Subcutaneous adipose tissue (tissue), 4 donors: ENCODE results near the gene PHACTR2. TPM values are rescaled to one million over a fixed set of nuclear protein-coding genes. Genes with fewer than 3 reads are reported as not detected.

Experiments
- small RNA-seq: library from RNA; depleted of rRNA; stranded (forward); fragments of <200 nt; gene quantifications from one replicate; pipeline ENCODE3, GENCODE V24; 2016
- total RNA-seq, 4 donors: library from RNA; depleted of rRNA; stranded (reverse); fragments of >200 nt; gene quantifications; one replicate each; pipeline ENCODE4 v1.1.0, GENCODE V29; 2016
- TF ChIP-seq, protein P1 (sequence below): fragments of 450-650 bp; IDR thresholded peaks from one replicate; pipeline ENCODE4 v1.5.1; 2016; ENCODE audit warnings: low read depth, mild to moderate bottlenecking, control low read depth, antibody characterized with exemption, moderate library complexity

The PHACTR2 gene
- total RNA-seq, 4 donors from 2014 or later: 45.1 to 73.2 (median 52.8) TPM

DNA sequence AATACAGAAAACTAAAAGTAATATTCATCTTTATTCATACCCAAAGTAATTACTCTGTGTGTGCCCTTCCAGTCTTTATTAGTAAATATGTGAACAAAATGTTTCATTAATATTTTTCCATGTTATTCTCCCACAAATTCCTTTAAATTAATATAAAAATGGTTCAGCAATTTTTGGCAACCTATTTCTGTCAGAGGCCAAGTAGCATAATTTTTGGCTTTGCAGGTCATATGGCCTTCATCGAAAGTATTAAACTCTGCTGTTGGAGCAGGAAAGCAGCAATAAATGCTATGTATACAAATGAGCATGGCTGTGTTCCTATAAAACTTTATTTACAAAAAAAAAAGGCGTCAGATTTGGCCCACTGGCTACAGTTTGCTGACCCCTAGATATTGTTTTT is 202.6 kb downstream of the PHACTR2 start:
- TF ChIP-seq, protein P1, sequence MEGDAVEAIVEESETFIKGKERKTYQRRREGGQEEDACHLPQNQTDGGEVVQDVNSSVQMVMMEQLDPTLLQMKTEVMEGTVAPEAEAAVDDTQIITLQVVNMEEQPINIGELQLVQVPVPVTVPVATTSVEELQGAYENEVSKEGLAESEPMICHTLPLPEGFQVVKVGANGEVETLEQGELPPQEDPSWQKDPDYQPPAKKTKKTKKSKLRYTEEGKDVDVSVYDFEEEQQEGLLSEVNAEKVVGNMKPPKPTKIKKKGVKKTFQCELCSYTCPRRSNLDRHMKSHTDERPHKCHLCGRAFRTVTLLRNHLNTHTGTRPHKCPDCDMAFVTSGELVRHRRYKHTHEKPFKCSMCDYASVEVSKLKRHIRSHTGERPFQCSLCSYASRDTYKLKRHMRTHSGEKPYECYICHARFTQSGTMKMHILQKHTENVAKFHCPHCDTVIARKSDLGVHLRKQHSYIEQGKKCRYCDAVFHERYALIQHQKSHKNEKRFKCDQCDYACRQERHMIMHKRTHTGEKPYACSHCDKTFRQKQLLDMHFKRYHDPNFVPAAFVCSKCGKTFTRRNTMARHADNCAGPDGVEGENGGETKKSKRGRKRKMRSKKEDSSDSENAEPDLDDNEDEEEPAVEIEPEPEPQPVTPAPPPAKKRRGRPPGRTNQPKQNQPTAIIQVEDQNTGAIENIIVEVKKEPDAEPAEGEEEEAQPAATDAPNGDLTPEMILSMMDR: no peak

Small RNA genes within 50 kb of the gene (small RNA-seq; reads per million reads assigned to genes)
- gene ZC2HC1B: not detected

Other genes with a start within 250 kb of the PHACTR2 start
- gene ADAT2, start 227.3 kb upstream of the PHACTR2 start, total RNA-seq: 1 to 10 TPM; 2.8 to 5.7 (median 4.8) TPM
- 10 to 100 TPM in 3 of 4 donors, 1 to 10 TPM in 1; 7.3 to 14.3 (median 12.4) TPM for gene PEX3, start 227.2 kb upstream of the PHACTR2 start, total RNA-seq
- gene FUCA2, start 166.2 kb upstream of the PHACTR2 start, total RNA-seq: 10 to 100 TPM; 30.3 to 46.9 (median 38.7) TPM
- gene LTV1, start 165.4 kb downstream of the PHACTR2 start, total RNA-seq: 10 to 100 TPM; 13.4 to 34.1 (median 14.0) TPM
- not detected for gene ZC2HC1B, start 186.5 kb downstream of the PHACTR2 start, total RNA-seq